CD8-positive, alpha-beta memory T cell (primary cell): Measurements from ENCODE around the gene EID3. TPM values are rescaled to one million over a fixed set of nuclear protein-coding genes. Genes with fewer than 3 reads are reported as not detected.

Source experiments
- CTCF ChIA-PET: fragments of 350-600 bp; sonication (Branson Sonifier 250); formaldehyde crosslinking; loops from one replicate; lab custom pipeline; 2021; ENCODE audit warnings: antibody characterized with exemption; lab: Charles Lee
- POLR2A ChIA-PET: fragments of 350-600 bp; sonication (Branson Sonifier 250); formaldehyde crosslinking; loops from one replicate; lab custom pipeline; 2021; ENCODE audit warnings: antibody characterized with exemption; lab: Charles Lee
- DNase-seq, 5 donors: peaks; one replicate each; pipeline versions ENCODE4 v3.0.0 to v3.0.0-alpha.2; 2020 to 2022; ENCODE audit warnings: mixed read lengths in 1 of 5
- H3K27ac ChIP-seq: one replicate; pipeline ENCODE4 v1.7.0; 2013; ENCODE audit warnings: low read depth, mild to moderate bottlenecking, low read length, moderate library complexity
- H3K27me3 ChIP-seq: 2 replicates; pipeline ENCODE4 v1.7.0; 2013; ENCODE audit warnings: low read length, mild to moderate bottlenecking; ENCODE audit not compliant: insufficient read depth, poor library complexity, severe bottlenecking
- H3K36me3 ChIP-seq: 2 replicates; pipeline ENCODE4 v1.7.0; 2013; ENCODE audit warnings: mild to moderate bottlenecking, low read length, moderate library complexity; ENCODE audit not compliant: insufficient read depth
- H3K4me1 ChIP-seq: 2 replicates; pipeline ENCODE4 v1.7.0; 2013; ENCODE audit warnings: mild to moderate bottlenecking, low read length, moderate library complexity; ENCODE audit not compliant: insufficient read depth
- H3K4me3 ChIP-seq: 2 replicates; pipeline ENCODE4 v1.7.0; 2013; ENCODE audit warnings: mild to moderate bottlenecking, low read length
- H3K9me3 ChIP-seq: 2 replicates; pipeline ENCODE4 v1.7.0; 2013; ENCODE audit warnings: mild to moderate bottlenecking, low read length
- H3K27ac Mint-ChIP-seq, 8 donors: one replicate each; pipeline ENCODE4 v1.8.0; 2020 to 2021; ENCODE audit warnings: mixed read lengths in 8 of 8, mild to moderate bottlenecking in 6 of 8, inconsistent platforms in 3 of 8, moderate library complexity in 3 of 8
- H3K27me3 Mint-ChIP-seq, 2 donors: one replicate each; pipeline ENCODE4 v1.8.0; 2020 to 2021; ENCODE audit warnings: mixed read lengths in 2 of 2, mild to moderate bottlenecking in 1 of 2, moderate library complexity in 1 of 2
- H3K36me3 Mint-ChIP-seq, 3 donors: one replicate each; pipeline ENCODE4 v1.8.0; 2020 to 2021; ENCODE audit warnings: mixed read lengths in 3 of 3, inconsistent platforms in 1 of 3, mild to moderate bottlenecking in 1 of 3
- H3K4me1 Mint-ChIP-seq, 3 donors: one replicate each; pipeline ENCODE4 v1.8.0; 2020 to 2021; ENCODE audit warnings: mixed read lengths in 3 of 3, inconsistent platforms in 1 of 3, mild to moderate bottlenecking in 1 of 3
- H3K4me3 Mint-ChIP-seq, 7 donors: one replicate each; pipeline ENCODE4 v1.8.0; 2020 to 2021; ENCODE audit warnings: mixed read lengths in 7 of 7, mild to moderate bottlenecking in 6 of 7, moderate library complexity in 4 of 7, inconsistent platforms in 2 of 7
- H3K9me3 Mint-ChIP-seq, 5 donors: one replicate each; pipeline ENCODE4 v1.8.0; 2020 to 2022; ENCODE audit warnings: mixed read lengths in 5 of 5, mild to moderate bottlenecking in 3 of 5, moderate library complexity in 2 of 5, inconsistent platforms in 1 of 5
- polyA plus RNA-seq: library from polyadenylated mRNA; unstranded; fragments of 300-500 nt; fragmentation: Illumina TruSeq; gene quantifications from one replicate; pipeline ENCODE4 v1.2.3, GENCODE V29; 2021
- total RNA-seq, 2 experiments: library from RNA; stranded (reverse); gene quantifications; one replicate each; pipeline ENCODE4 v1.2.3, GENCODE V29; 2021

The EID3 gene
- total and polyA plus RNA-seq, 3 experiments from 2014 or later, result 7.7 to 13.5 (median 8.3) TPM

- H3K27me3 Mint-ChIP-seq, result no peaks in the 10 kb centered on the region
- Histone ChIP-seq H3K4me1 (peaks cover 6% of the 10 kb centered on the region), H3K27me3 (no peaks in the 10 kb centered on the region), H3K9me3 (no peaks in the 10 kb centered on the region), H3K4me3 (no peak overlapping the region), H3K36me3 (peaks cover 8% of the 10 kb centered on the region), H3K27ac (no peak overlapping the region)
- peaks cover 7 to 46% (median 20%) of the 10 kb centered on the region in 3 donors for H3K36me3 Mint-ChIP-seq
- no peaks in the 10 kb centered on the region for H3K9me3 Mint-ChIP-seq
- peak overlapping the region in 4 of 8 donors; percentile 18 to 26 (median 24) for H3K27ac Mint-ChIP-seq
- peaks cover 29 to 46% (median 42%) of the 10 kb centered on the region in 3 donors for H3K4me1 Mint-ChIP-seq
- ChIA-PET CTCF (interaction anchor here (1.2 to 1.6 kb wide), 3 partner anchors 21 to 28 kb away, joined by 3 to 4 read pairs (median 3); no protein-coding TSS in a partner anchor), POLR2A (no interaction called here)
- H3K4me3 Mint-ChIP-seq, result no peak overlapping the region
- no peak for DNase-seq
Measured at GRCh38 chr12:104309446-104309993, 6.0 kb downstream of the EID3 start.

GRCh38 chr12:104310751-104311633, 7.5 kb downstream of the EID3 start:
- H3K27me3 Mint-ChIP-seq, result no peaks in the 10 kb centered on the region
- H3K4me1 Mint-ChIP-seq, result peaks cover 21 to 31% (median 27%) of the 10 kb centered on the region in 3 donors
- H3K27ac ChIP-seq, result no peak overlapping the region
- H3K4me1 ChIP-seq, result peaks cover 2% of the 10 kb centered on the region
- H3K36me3 Mint-ChIP-seq, result peaks cover 11 to 59% (median 28%) of the 10 kb centered on the region in 3 donors
- H3K27me3 ChIP-seq, result no peaks in the 10 kb centered on the region
- H3K9me3 ChIP-seq, result no peaks in the 10 kb centered on the region
- no peak overlapping the region for H3K4me3 ChIP-seq
- no peaks in the 10 kb centered on the region for H3K9me3 Mint-ChIP-seq
- H3K27ac Mint-ChIP-seq, result peak overlapping the region in 1 of 8 donors; percentile 80
- CTCF ChIA-PET, result interaction anchor here (1.3 kb wide), 1 partner anchor 23 kb away, joined by 3 read pairs; no protein-coding TSS in a partner anchor
- no peak overlapping the region for H3K4me3 Mint-ChIP-seq
- no peak for DNase-seq
- POLR2A ChIA-PET, result interaction anchor here (0.5 kb wide), 1 partner anchor 921 kb away, joined by 9 read pairs; no protein-coding TSS in a partner anchor
- peaks cover 18% of the 10 kb centered on the region for H3K36me3 ChIP-seq

- H3K4me1 Mint-ChIP-seq, result peaks cover 15 to 19% (median 17%) of the 10 kb centered on the region in 3 donors
- no peak overlapping the region for H3K4me3 Mint-ChIP-seq
- ChIA-PET POLR2A (no interaction called here), CTCF (no interaction called here)
- H3K9me3 Mint-ChIP-seq, result no peaks in the 10 kb centered on the region
- Histone ChIP-seq H3K27ac (no peak overlapping the region), H3K4me1 (no peaks in the 10 kb centered on the region), H3K4me3 (no peak overlapping the region), H3K36me3 (peaks cover 19% of the 10 kb centered on the region), H3K9me3 (no peaks in the 10 kb centered on the region), H3K27me3 (no peaks in the 10 kb centered on the region)
- no peak overlapping the region for H3K27ac Mint-ChIP-seq
- no peaks in the 10 kb centered on the region for H3K27me3 Mint-ChIP-seq
- no peak for DNase-seq
- H3K36me3 Mint-ChIP-seq, result peaks cover 11 to 68% (median 28%) of the 10 kb centered on the region in 3 donors
Measured at GRCh38 chr12:104312202-104312601, 8.7 kb downstream of the EID3 start.

GRCh38 chr12:104312654-104313053, 9.1 kb downstream of the EID3 start:
- H3K9me3 Mint-ChIP-seq, result no peaks in the 10 kb centered on the region
- Histone ChIP-seq H3K4me3 (no peak overlapping the region), H3K36me3 (peaks cover 19% of the 10 kb centered on the region), H3K4me1 (no peaks in the 10 kb centered on the region), H3K9me3 (no peaks in the 10 kb centered on the region), H3K27me3 (no peaks in the 10 kb centered on the region), H3K27ac (no peak overlapping the region)
- H3K27me3 Mint-ChIP-seq, result no peaks in the 10 kb centered on the region
- H3K27ac Mint-ChIP-seq, result no peak overlapping the region
- H3K36me3 Mint-ChIP-seq, result peaks cover 11 to 72% (median 25%) of the 10 kb centered on the region in 3 donors
- POLR2A ChIA-PET, result no interaction called here
- CTCF ChIA-PET, result interaction anchor here (0.8 kb wide), 1 partner anchor 10 kb away, joined by 3 read pairs; no protein-coding TSS in a partner anchor
- H3K4me1 Mint-ChIP-seq, result peaks cover 11 to 15% (median 13%) of the 10 kb centered on the region in 3 donors
- DNase-seq, result no peak
- no peak overlapping the region for H3K4me3 Mint-ChIP-seq

GRCh38 chr12:104313568-104314241, 10.2 kb downstream of the EID3 start:
- Mint-ChIP-seq H3K4me3 (no peak overlapping the region), H3K36me3 (peaks cover 11 to 79% (median 27%) of the 10 kb centered on the region in 3 donors), H3K4me1 (peaks cover 10 to 13% (median 10%) of the 10 kb centered on the region in 3 donors), H3K27ac (peak overlapping the region in 2 of 8 donors; percentile 2 to 14), H3K9me3 (no peaks in the 10 kb centered on the region), H3K27me3 (no peaks in the 10 kb centered on the region)
- no peaks in the 10 kb centered on the region for H3K9me3 ChIP-seq
- no peaks in the 10 kb centered on the region for H3K4me1 ChIP-seq
- ChIA-PET CTCF (interaction anchor here (0.7 to 1.2 kb wide), 3 partner anchors 11 to 98 kb away, joined by 3 read pairs; partner anchors contain the start of gene TXNRD1), POLR2A (interaction anchor here (0.7 kb wide), 3 partner anchors 34 to 359 kb away, joined by 3 to 6 read pairs (median 4); no protein-coding TSS in a partner anchor)
- DNase-seq, result no peak
- no peak overlapping the region for H3K27ac ChIP-seq
- no peak overlapping the region for H3K4me3 ChIP-seq
- H3K27me3 ChIP-seq, result no peaks in the 10 kb centered on the region
- peaks cover 19% of the 10 kb centered on the region for H3K36me3 ChIP-seq

GRCh38 chr12:104314242-104314614, 10.7 kb downstream of the EID3 start:
- no peaks in the 10 kb centered on the region for H3K27me3 Mint-ChIP-seq
- no peak for DNase-seq
- POLR2A ChIA-PET, result interaction anchor here (0.7 kb wide), 3 partner anchors 35 to 360 kb away, joined by 3 to 6 read pairs (median 4); no protein-coding TSS in a partner anchor
- no peak overlapping the region for H3K27ac Mint-ChIP-seq
- CTCF ChIA-PET, result interaction anchor here (0.7 to 1.2 kb wide), 2 partner anchors 63 to 98 kb away, joined by 3 read pairs; partner anchors contain the start of gene TXNRD1
- Histone ChIP-seq H3K27ac (no peak overlapping the region), H3K9me3 (no peaks in the 10 kb centered on the region), H3K36me3 (peaks cover 19% of the 10 kb centered on the region), H3K4me3 (no peak overlapping the region), H3K4me1 (no peaks in the 10 kb centered on the region), H3K27me3 (no peaks in the 10 kb centered on the region)
- no peaks in the 10 kb centered on the region for H3K9me3 Mint-ChIP-seq
- peaks cover 7 to 12% (median 7%) of the 10 kb centered on the region in 3 donors for H3K4me1 Mint-ChIP-seq
- peaks cover 11 to 81% (median 28%) of the 10 kb centered on the region in 3 donors for H3K36me3 Mint-ChIP-seq
- no peak overlapping the region for H3K4me3 Mint-ChIP-seq

- Histone ChIP-seq H3K4me1 (no peaks in the 10 kb centered on the region), H3K4me3 (no peak overlapping the region), H3K27ac (no peak overlapping the region), H3K27me3 (no peaks in the 10 kb centered on the region), H3K9me3 (no peaks in the 10 kb centered on the region), H3K36me3 (peaks cover 25% of the 10 kb centered on the region)
- no peaks in the 10 kb centered on the region for H3K9me3 Mint-ChIP-seq
- H3K4me1 Mint-ChIP-seq, result peaks cover 0 to 8% (median 0%) of the 10 kb centered on the region in 3 donors
- H3K27me3 Mint-ChIP-seq, result no peaks in the 10 kb centered on the region
- POLR2A ChIA-PET, result no interaction called here
- CTCF ChIA-PET, result interaction anchor here (0.7 to 1.2 kb wide), 2 partner anchors 12 to 95 kb away, joined by 3 read pairs; partner anchors contain the start of gene EID3
- H3K36me3 Mint-ChIP-seq, result peaks cover 8 to 86% (median 27%) of the 10 kb centered on the region in 3 donors
- no peak for DNase-seq
- peak overlapping the region in 1 of 8 donors; percentile 65 for H3K27ac Mint-ChIP-seq
- H3K4me3 Mint-ChIP-seq, result no peak overlapping the region
Measured at GRCh38 chr12:104315326-104316224, 12.0 kb downstream of the EID3 start.
